Measurements from ENCODE around the gene NPS. TPM values are rescaled to one million over a fixed set of nuclear protein-coding genes. Genes with fewer than 3 reads are reported as not detected.

NPS gene
- polyA plus RNA-seq, 1 donor, result not detected

GRCh38 chr10:127576740-127577161 lies 27.6 kb downstream of the NPS start:
- Histone ChIP-seq H3K27me3 (ENCODE audit: control insufficient read depth, insufficient read depth, low read length) (peaks cover 2% of the 10 kb centered on the region), H3K27ac (ENCODE audit: low read length) (no peak overlapping the region), H3K4me3 (ENCODE audit: low read length) (no peak overlapping the region), H3K36me3 (ENCODE audit: control insufficient read depth, insufficient read depth, low read length) (no peaks in the 10 kb centered on the region), H3K9me3 (ENCODE audit: control insufficient read depth, low read depth, low read length) (no peaks in the 10 kb centered on the region), H3K4me1 (ENCODE audit: control insufficient read depth, insufficient read depth, low read length) (no peaks in the 10 kb centered on the region)
- no CpG with 5 or more reads among the region's 6 CpGs for WGBS (ENCODE audit: insufficient coverage, low lambda C conversion rate)
- no peak for DNase-seq

- no peaks in the 10 kb centered on the region for H3K4me1 ChIP-seq (ENCODE audit: control insufficient read depth, insufficient read depth, low read length)
- 64% methylated on average over 4 of the region's 8 CpGs for WGBS (ENCODE audit: insufficient coverage, low lambda C conversion rate)
Observed at GRCh38 chr10:127577376-127578258, 28.5 kb downstream of the NPS start.

GRCh38 chr10:127578259-127578960 lies 29.3 kb downstream of the NPS start:
- DNase-seq, result no peak
- no peaks in the 10 kb centered on the region for H3K4me1 ChIP-seq (ENCODE audit: control insufficient read depth, insufficient read depth, low read length)
- no CpG with 5 or more reads among the region's 10 CpGs for WGBS (ENCODE audit: insufficient coverage, low lambda C conversion rate)
- H3K9me3 ChIP-seq (ENCODE audit: control insufficient read depth, low read depth, low read length), result no peaks in the 10 kb centered on the region
- no peak overlapping the region for H3K27ac ChIP-seq (ENCODE audit: low read length)
- peaks cover 2% of the 10 kb centered on the region for H3K27me3 ChIP-seq (ENCODE audit: control insufficient read depth, insufficient read depth, low read length)
- H3K4me3 ChIP-seq (ENCODE audit: low read length), result no peak overlapping the region
- H3K36me3 ChIP-seq (ENCODE audit: control insufficient read depth, insufficient read depth, low read length), result no peaks in the 10 kb centered on the region

More at GRCh38 chr10:127577376-127578258, 28.5 kb downstream of the NPS start:
- Histone ChIP-seq H3K27me3 (ENCODE audit: control insufficient read depth, insufficient read depth, low read length) (peaks cover 2% of the 10 kb centered on the region), H3K27ac (ENCODE audit: low read length) (no peak overlapping the region), H3K36me3 (ENCODE audit: control insufficient read depth, insufficient read depth, low read length) (no peaks in the 10 kb centered on the region), H3K9me3 (ENCODE audit: control insufficient read depth, low read depth, low read length) (no peaks in the 10 kb centered on the region), H3K4me3 (ENCODE audit: low read length) (no peak overlapping the region)
- DNase-seq, result no peak

GRCh38 chr10:127578961-127579305 lies 29.8 kb downstream of the NPS start:
- no peak for DNase-seq
- Histone ChIP-seq H3K9me3 (ENCODE audit: control insufficient read depth, low read depth, low read length) (no peaks in the 10 kb centered on the region), H3K27me3 (ENCODE audit: control insufficient read depth, insufficient read depth, low read length) (peaks cover 2% of the 10 kb centered on the region), H3K27ac (ENCODE audit: low read length) (no peak overlapping the region), H3K4me1 (ENCODE audit: control insufficient read depth, insufficient read depth, low read length) (no peaks in the 10 kb centered on the region), H3K36me3 (ENCODE audit: control insufficient read depth, insufficient read depth, low read length) (no peaks in the 10 kb centered on the region), H3K4me3 (ENCODE audit: low read length) (no peak overlapping the region)
- no CpG with 5 or more reads among the region's 7 CpGs for WGBS (ENCODE audit: insufficient coverage, low lambda C conversion rate)

GRCh38 chr10:127579640-127580039 lies 30.5 kb downstream of the NPS start:
- no peaks in the 10 kb centered on the region for H3K36me3 ChIP-seq (ENCODE audit: control insufficient read depth, insufficient read depth, low read length)
- no CpG with 5 or more reads among the region's 2 CpGs for whole genome bisulfite sequencing (ENCODE audit: insufficient coverage, low lambda C conversion rate)
- DNase-seq, result no peak
- H3K27ac ChIP-seq (ENCODE audit: low read length), result no peak overlapping the region
- no peak overlapping the region for H3K4me3 ChIP-seq (ENCODE audit: low read length)
- peaks cover 2% of the 10 kb centered on the region for H3K27me3 ChIP-seq (ENCODE audit: control insufficient read depth, insufficient read depth, low read length)
- H3K4me1 ChIP-seq (ENCODE audit: control insufficient read depth, insufficient read depth, low read length), result no peaks in the 10 kb centered on the region
- no peaks in the 10 kb centered on the region for H3K9me3 ChIP-seq (ENCODE audit: control insufficient read depth, low read depth, low read length)

- no peaks in the 10 kb centered on the region for H3K27me3 ChIP-seq (ENCODE audit: control insufficient read depth, insufficient read depth, low read length)
- no peak for DNase-seq
- WGBS (ENCODE audit: insufficient coverage, low lambda C conversion rate), result 100% methylated on average over 2 of the region's 17 CpGs
- no peak overlapping the region for H3K27ac ChIP-seq (ENCODE audit: low read length)
- H3K36me3 ChIP-seq (ENCODE audit: control insufficient read depth, insufficient read depth, low read length), result no peaks in the 10 kb centered on the region
- H3K4me1 ChIP-seq (ENCODE audit: control insufficient read depth, insufficient read depth, low read length), result no peaks in the 10 kb centered on the region
- H3K4me3 ChIP-seq (ENCODE audit: low read length), result no peak overlapping the region
- H3K9me3 ChIP-seq (ENCODE audit: control insufficient read depth, low read depth, low read length), result no peaks in the 10 kb centered on the region
Observed at GRCh38 chr10:127580822-127581221, 31.7 kb downstream of the NPS start.

- no peaks in the 10 kb centered on the region for H3K27me3 ChIP-seq (ENCODE audit: control insufficient read depth, insufficient read depth, low read length)
- H3K9me3 ChIP-seq (ENCODE audit: control insufficient read depth, low read depth, low read length), result no peaks in the 10 kb centered on the region
- no peak overlapping the region for H3K4me3 ChIP-seq (ENCODE audit: low read length)
- H3K4me1 ChIP-seq (ENCODE audit: control insufficient read depth, insufficient read depth, low read length), result no peaks in the 10 kb centered on the region
- H3K27ac ChIP-seq (ENCODE audit: low read length), result no peak overlapping the region
- no peaks in the 10 kb centered on the region for H3K36me3 ChIP-seq (ENCODE audit: control insufficient read depth, insufficient read depth, low read length)
- DNase-seq, result no peak
- WGBS (ENCODE audit: insufficient coverage, low lambda C conversion rate), result 100% methylated on average over 3 of the region's 4 CpGs
Observed at GRCh38 chr10:127585519-127586023, 36.5 kb downstream of the NPS start.

- Histone ChIP-seq H3K36me3 (ENCODE audit: control insufficient read depth, insufficient read depth, low read length) (no peaks in the 10 kb centered on the region), H3K27me3 (ENCODE audit: control insufficient read depth, insufficient read depth, low read length) (peaks cover 2% of the 10 kb centered on the region), H3K4me1 (ENCODE audit: control insufficient read depth, insufficient read depth, low read length) (no peaks in the 10 kb centered on the region), H3K4me3 (ENCODE audit: low read length) (no peak overlapping the region), H3K27ac (ENCODE audit: low read length) (no peak overlapping the region), H3K9me3 (ENCODE audit: control insufficient read depth, low read depth, low read length) (no peaks in the 10 kb centered on the region)
- WGBS (ENCODE audit: insufficient coverage, low lambda C conversion rate), result 83% methylated on average over 2 of the region's 4 CpGs
- DNase-seq, result no peak
Observed at GRCh38 chr10:127587668-127588365, 38.7 kb downstream of the NPS start.

GRCh38 chr10:127592586-127592985 lies 43.5 kb downstream of the NPS start:
- Histone ChIP-seq H3K9me3 (ENCODE audit: control insufficient read depth, low read depth, low read length) (no peaks in the 10 kb centered on the region), H3K27ac (ENCODE audit: low read length) (no peak overlapping the region), H3K4me1 (ENCODE audit: control insufficient read depth, insufficient read depth, low read length) (no peaks in the 10 kb centered on the region), H3K27me3 (ENCODE audit: control insufficient read depth, insufficient read depth, low read length) (peaks cover 2% of the 10 kb centered on the region), H3K4me3 (ENCODE audit: low read length) (no peak overlapping the region), H3K36me3 (ENCODE audit: control insufficient read depth, insufficient read depth, low read length) (no peaks in the 10 kb centered on the region)
- DNase-seq, result no peak
- no CpG with 5 or more reads among the region's 7 CpGs for WGBS (ENCODE audit: insufficient coverage, low lambda C conversion rate)

- no peaks in the 10 kb centered on the region for H3K27me3 ChIP-seq (ENCODE audit: control insufficient read depth, insufficient read depth, low read length)
- no peaks in the 10 kb centered on the region for H3K36me3 ChIP-seq (ENCODE audit: control insufficient read depth, insufficient read depth, low read length)
- no peak overlapping the region for H3K4me3 ChIP-seq (ENCODE audit: low read length)
- no peaks in the 10 kb centered on the region for H3K4me1 ChIP-seq (ENCODE audit: control insufficient read depth, insufficient read depth, low read length)
- WGBS (ENCODE audit: insufficient coverage, low lambda C conversion rate), result 20% methylated on average over 2 of the region's 11 CpGs
- DNase-seq, result no peak
- no peaks in the 10 kb centered on the region for H3K9me3 ChIP-seq (ENCODE audit: control insufficient read depth, low read depth, low read length)
- H3K27ac ChIP-seq (ENCODE audit: low read length), result no peak overlapping the region
Observed at GRCh38 chr10:127600479-127600878, 51.4 kb downstream of the NPS start.
